DMS53 treated with DMSO at 0.1 percent for 48 hours (cell line): Measurements from ENCODE around the gene TM4SF5.
"Not testable (repeated sequence)": the region's sequence is repeated elsewhere in the genome, so short reads cannot be mapped to it uniquely, and the experiment has no call there.

Source experiments
- DNase-seq: peaks from one replicate; lab custom pipeline; 2025; ENCODE audit not compliant: unreplicated experiment; lab: John Stamatoyannopoulos, UW

Gene TM4SF5

GRCh38 chr17:4823373-4824089, 51.8 kb downstream of the TM4SF5 start:
- DNase-seq, result peak; percentile 13

GRCh38 chr17:4827399-4827798, 55.7 kb downstream of the TM4SF5 start:
- DNase-seq, result no peak

GRCh38 chr17:4832829-4833177, 61.1 kb downstream of the TM4SF5 start:
- not testable (repeated sequence) for DNase-seq
